Measurements from ENCODE around the gene EDIL3. TPM values are rescaled to one million over a fixed set of nuclear protein-coding genes. Genes with fewer than 3 reads are reported as not detected.

The EDIL3 gene
- total and polyA plus RNA-seq, 4 donors: 70.2 to 246 (median 79.5) TPM

DNA sequence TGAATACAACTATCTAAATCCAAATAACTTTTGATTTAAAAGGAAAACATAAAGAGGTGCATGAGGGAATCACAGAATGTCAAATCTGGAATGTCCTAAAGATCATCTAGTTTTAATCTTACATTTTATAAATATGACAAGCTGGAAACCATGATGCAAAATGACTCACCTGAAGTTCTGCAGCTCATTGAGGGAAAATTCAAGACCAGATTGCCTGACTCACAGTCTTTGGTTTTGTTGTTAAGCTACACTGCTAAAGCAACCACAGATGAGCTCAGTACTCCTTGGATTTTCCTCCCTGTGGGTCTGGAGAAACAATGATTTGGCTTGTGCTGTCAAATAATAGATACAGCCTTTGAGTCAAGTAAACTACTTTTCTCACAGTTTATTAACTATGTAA, 19.1 kb upstream of the EDIL3 start:
- Histone ChIP-seq H3K4me3 (ENCODE audit: low read depth, low read length) (no peak overlapping the region), H3K27me3 (ENCODE audit: control insufficient read depth, insufficient read depth, low read length) (no peaks in the 10 kb centered on the region), H3K4me1 (ENCODE audit: control insufficient read depth, insufficient read depth, low read length) (no peaks in the 10 kb centered on the region), H3K9me3 (ENCODE audit: control insufficient read depth, insufficient read depth, low read length) (no peaks in the 10 kb centered on the region), H3K36me3 (ENCODE audit: control insufficient read depth, insufficient read depth, low read length) (no peaks in the 10 kb centered on the region), H3K27ac (ENCODE audit: low read depth, low read length) (no peak overlapping the region)
- no peak for DNase-seq (ENCODE audit: low read depth in 4 of 6, low spot score in 6 of 6)

DNA sequence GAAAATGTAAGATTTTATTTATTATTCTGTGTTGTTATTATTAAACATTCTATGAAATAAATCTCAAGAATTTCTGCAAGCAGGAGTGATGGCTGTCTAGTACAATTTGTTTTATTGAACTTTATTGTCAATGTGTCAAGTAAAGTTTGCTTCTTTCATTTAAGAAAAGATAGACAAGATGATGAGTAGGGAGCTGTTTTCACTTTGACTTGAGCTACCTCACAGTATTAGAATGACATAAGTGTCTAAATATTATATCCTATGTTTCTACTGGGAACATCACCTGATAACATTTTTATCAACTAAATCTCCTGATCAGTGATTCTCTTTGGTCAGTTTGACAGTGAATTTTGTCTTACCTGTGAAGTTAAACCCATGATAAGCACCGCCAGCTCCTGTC, 12.7 kb upstream of the EDIL3 start:
- Histone ChIP-seq H3K4me3 (ENCODE audit: low read depth, low read length) (no peak overlapping the region), H3K4me1 (ENCODE audit: control insufficient read depth, insufficient read depth, low read length) (no peaks in the 10 kb centered on the region), H3K27me3 (ENCODE audit: control insufficient read depth, insufficient read depth, low read length) (no peaks in the 10 kb centered on the region), H3K36me3 (ENCODE audit: control insufficient read depth, insufficient read depth, low read length) (no peaks in the 10 kb centered on the region), H3K27ac (ENCODE audit: low read depth, low read length) (no peak overlapping the region), H3K9me3 (ENCODE audit: control insufficient read depth, insufficient read depth, low read length) (no peaks in the 10 kb centered on the region)
- DNase-seq (ENCODE audit: low read depth in 4 of 6, low spot score in 6 of 6): no peak
- 100% methylated on average over 1 of the region's 1 CpG for WGBS (ENCODE audit: insufficient coverage)

DNA sequence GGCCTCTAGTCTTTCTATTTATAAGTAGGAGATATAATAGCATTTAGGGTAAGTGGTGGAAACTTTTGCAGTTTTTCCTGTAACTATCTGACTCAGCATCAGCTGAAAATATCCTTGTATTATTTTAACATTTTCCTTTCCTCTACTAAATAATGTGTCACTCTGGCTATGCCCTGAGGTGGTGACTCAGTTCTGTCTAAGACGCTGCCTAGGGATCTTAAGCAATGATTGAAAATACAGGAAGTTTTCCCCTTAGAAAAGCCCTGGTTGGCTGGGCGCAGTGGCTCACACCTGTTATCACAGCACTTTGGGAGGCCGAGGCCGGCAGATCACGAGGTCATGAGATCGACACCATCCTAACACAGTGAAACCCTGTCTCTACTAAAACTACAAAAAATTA, 9.3 kb upstream of the EDIL3 start:
- no peaks in the 10 kb centered on the region for H3K36me3 ChIP-seq (ENCODE audit: control insufficient read depth, insufficient read depth, low read length)
- H3K27me3 ChIP-seq (ENCODE audit: control insufficient read depth, insufficient read depth, low read length): no peaks in the 10 kb centered on the region
- no peak overlapping the region for H3K27ac ChIP-seq (ENCODE audit: low read depth, low read length)
- no peaks in the 10 kb centered on the region for H3K4me1 ChIP-seq (ENCODE audit: control insufficient read depth, insufficient read depth, low read length)
- 80% methylated on average over 1 of the region's 6 CpGs for WGBS (ENCODE audit: insufficient coverage)
- no peaks in the 10 kb centered on the region for H3K9me3 ChIP-seq (ENCODE audit: control insufficient read depth, insufficient read depth, low read length)
- no peak for DNase-seq (ENCODE audit: low read depth in 4 of 6, low spot score in 6 of 6)
- no peak overlapping the region for H3K4me3 ChIP-seq (ENCODE audit: low read depth, low read length)

DNA sequence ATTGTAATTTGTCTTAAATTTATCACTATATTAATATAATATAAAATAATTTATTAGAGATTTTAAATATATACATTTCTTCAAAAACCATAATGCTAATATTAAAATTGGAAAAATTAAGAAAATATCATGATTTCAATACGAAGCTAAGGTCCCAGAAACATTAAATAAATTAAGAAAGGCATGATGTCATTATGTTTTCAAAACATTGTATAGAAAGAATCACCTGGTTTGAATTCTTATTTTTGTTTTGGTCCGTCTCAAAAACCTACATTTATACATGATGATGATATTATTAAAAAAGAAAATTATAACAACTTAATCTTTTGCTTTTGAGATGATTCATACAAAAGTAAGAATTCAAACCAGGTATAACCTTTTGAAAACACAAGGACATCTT, 8.2 kb upstream of the EDIL3 start:
- no peak for DNase-seq (ENCODE audit: low read depth in 4 of 6, low spot score in 6 of 6)
- Histone ChIP-seq H3K27me3 (ENCODE audit: control insufficient read depth, insufficient read depth, low read length) (no peaks in the 10 kb centered on the region), H3K36me3 (ENCODE audit: control insufficient read depth, insufficient read depth, low read length) (no peaks in the 10 kb centered on the region), H3K9me3 (ENCODE audit: control insufficient read depth, insufficient read depth, low read length) (no peaks in the 10 kb centered on the region), H3K4me1 (ENCODE audit: control insufficient read depth, insufficient read depth, low read length) (no peaks in the 10 kb centered on the region), H3K4me3 (ENCODE audit: low read depth, low read length) (no peak overlapping the region), H3K27ac (ENCODE audit: low read depth, low read length) (no peak overlapping the region)
- no CpG with 5 or more reads among the region's 2 CpGs for WGBS (ENCODE audit: insufficient coverage)

DNA sequence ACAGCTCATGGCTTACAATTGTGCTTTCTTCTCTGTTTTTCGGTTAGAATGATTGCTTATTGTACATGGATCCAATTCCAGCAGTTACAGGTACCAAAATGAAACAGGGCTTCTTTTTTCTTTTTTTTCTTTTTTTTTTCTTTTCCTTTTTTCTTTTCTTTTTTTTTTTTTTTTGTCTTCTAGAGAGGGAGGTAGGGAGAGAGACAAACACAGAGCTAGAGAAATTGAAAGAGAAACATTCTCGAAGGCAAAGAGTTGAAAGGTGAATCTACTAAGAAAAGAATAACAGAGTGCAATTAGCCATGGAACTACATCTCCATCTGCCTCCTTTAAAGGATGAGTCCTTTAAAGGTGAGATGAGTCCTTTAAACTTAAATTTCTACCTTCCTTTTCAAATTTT, 1.0 kb upstream of the EDIL3 start:
- peak overlapping the region; percentile 67 for H3K4me3 ChIP-seq (ENCODE audit: low read depth, low read length)
- WGBS (ENCODE audit: insufficient coverage): no CpG with 5 or more reads among the region's 2 CpGs
- peaks cover 25% of the 10 kb centered on the region for H3K27me3 ChIP-seq (ENCODE audit: control insufficient read depth, insufficient read depth, low read length)
- no peaks in the 10 kb centered on the region for H3K9me3 ChIP-seq (ENCODE audit: control insufficient read depth, insufficient read depth, low read length)
- peaks cover 27% of the 10 kb centered on the region for H3K4me1 ChIP-seq (ENCODE audit: control insufficient read depth, insufficient read depth, low read length)
- H3K27ac ChIP-seq (ENCODE audit: low read depth, low read length): no peak overlapping the region
- no peaks in the 10 kb centered on the region for H3K36me3 ChIP-seq (ENCODE audit: control insufficient read depth, insufficient read depth, low read length)
- no peak for DNase-seq (ENCODE audit: low read depth in 4 of 6, low spot score in 6 of 6)

DNA sequence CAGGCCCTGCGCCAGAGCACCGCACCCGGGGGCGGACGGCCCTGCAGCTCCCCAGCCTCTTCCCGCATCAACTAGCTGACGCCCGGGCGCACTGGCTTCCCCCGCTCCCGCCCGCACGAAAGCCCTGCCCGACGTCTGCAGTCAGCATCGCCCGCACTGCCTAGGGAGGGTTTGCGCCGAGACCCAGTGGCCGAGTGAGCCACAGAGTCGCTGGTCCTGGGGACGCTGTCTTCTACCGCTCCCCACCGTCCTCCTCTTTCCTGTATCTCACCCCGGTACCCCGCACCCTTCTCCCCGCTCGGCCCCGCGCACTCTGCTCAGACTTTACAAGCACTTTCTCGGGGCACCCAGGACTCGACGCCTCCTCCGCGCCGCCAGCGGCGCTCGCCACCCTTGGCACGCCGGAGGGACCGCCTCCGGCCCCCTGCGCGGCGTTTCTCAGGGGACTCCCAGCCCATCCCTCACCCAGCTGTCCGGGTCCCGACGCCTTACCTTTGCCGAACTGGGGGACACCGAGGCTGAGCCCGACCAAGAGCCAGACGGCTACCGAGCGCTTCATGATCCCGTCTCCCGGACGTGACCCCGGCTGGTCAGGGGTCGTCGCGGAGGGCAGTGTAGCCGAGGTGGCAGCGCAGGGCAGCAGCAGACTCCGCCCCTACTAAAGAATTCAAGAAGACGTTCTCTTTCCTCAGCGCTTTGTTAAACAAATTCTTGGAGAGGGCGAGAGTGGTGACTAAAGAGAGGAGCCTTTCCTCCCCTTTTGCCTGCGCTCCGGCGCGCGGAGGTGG, 670 bp downstream of the EDIL3 start:
- H3K4me1 ChIP-seq (ENCODE audit: control insufficient read depth, insufficient read depth, low read length): peaks cover 27% of the 10 kb centered on the region
- peak overlapping the region; percentile 67 for H3K4me3 ChIP-seq (ENCODE audit: low read depth, low read length)
- DNase-seq (ENCODE audit: low read depth in 4 of 6, low spot score in 6 of 6): peak in 3 of 6 donors; percentile 29 to 68 (median 65)
- WGBS (ENCODE audit: insufficient coverage): 0% methylated on average over 71 of the region's 73 CpGs
- H3K36me3 ChIP-seq (ENCODE audit: control insufficient read depth, insufficient read depth, low read length): no peaks in the 10 kb centered on the region
- H3K9me3 ChIP-seq (ENCODE audit: control insufficient read depth, insufficient read depth, low read length): no peaks in the 10 kb centered on the region
- peaks cover 25% of the 10 kb centered on the region for H3K27me3 ChIP-seq (ENCODE audit: control insufficient read depth, insufficient read depth, low read length)
- H3K27ac ChIP-seq (ENCODE audit: low read depth, low read length): peak overlapping the region; percentile 57

DNA sequence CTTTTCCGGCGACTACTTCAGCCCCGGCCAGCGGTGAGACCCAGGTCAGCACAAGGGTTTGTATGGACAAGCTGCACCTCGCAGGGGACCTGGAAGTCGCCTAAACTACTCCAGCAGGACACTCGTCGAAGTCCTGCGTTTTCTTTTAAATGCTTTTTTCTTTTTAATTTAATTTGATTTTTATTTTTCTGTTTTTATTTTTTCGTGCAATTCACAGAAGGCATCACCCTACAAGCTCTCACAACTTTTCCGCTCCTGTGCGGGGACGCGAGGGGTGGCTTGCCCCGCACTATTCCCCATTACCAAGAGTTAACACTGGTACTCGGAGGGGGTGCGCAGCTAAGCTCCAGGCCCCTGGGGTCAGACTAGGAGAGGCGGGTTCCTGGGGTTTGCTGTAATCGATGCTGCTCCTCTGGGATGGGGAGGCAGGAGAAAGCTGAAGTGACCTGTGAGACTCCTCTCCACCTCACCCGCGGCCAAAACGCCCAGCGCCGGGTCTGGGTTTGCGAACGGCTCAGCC, 1.3 kb downstream of the EDIL3 start:
- no peaks in the 10 kb centered on the region for H3K9me3 ChIP-seq (ENCODE audit: control insufficient read depth, insufficient read depth, low read length)
- peaks cover 27% of the 10 kb centered on the region for H3K4me1 ChIP-seq (ENCODE audit: control insufficient read depth, insufficient read depth, low read length)
- peaks cover 25% of the 10 kb centered on the region for H3K27me3 ChIP-seq (ENCODE audit: control insufficient read depth, insufficient read depth, low read length)
- WGBS (ENCODE audit: insufficient coverage): 0% methylated on average over 14 of the region's 26 CpGs
- no peaks in the 10 kb centered on the region for H3K36me3 ChIP-seq (ENCODE audit: control insufficient read depth, insufficient read depth, low read length)
- peak overlapping the region; percentile 58 for H3K27ac ChIP-seq (ENCODE audit: low read depth, low read length)
- DNase-seq (ENCODE audit: low read depth in 4 of 6, low spot score in 6 of 6): no peak
- H3K4me3 ChIP-seq (ENCODE audit: low read depth, low read length): peak overlapping the region; percentile 67

DNA sequence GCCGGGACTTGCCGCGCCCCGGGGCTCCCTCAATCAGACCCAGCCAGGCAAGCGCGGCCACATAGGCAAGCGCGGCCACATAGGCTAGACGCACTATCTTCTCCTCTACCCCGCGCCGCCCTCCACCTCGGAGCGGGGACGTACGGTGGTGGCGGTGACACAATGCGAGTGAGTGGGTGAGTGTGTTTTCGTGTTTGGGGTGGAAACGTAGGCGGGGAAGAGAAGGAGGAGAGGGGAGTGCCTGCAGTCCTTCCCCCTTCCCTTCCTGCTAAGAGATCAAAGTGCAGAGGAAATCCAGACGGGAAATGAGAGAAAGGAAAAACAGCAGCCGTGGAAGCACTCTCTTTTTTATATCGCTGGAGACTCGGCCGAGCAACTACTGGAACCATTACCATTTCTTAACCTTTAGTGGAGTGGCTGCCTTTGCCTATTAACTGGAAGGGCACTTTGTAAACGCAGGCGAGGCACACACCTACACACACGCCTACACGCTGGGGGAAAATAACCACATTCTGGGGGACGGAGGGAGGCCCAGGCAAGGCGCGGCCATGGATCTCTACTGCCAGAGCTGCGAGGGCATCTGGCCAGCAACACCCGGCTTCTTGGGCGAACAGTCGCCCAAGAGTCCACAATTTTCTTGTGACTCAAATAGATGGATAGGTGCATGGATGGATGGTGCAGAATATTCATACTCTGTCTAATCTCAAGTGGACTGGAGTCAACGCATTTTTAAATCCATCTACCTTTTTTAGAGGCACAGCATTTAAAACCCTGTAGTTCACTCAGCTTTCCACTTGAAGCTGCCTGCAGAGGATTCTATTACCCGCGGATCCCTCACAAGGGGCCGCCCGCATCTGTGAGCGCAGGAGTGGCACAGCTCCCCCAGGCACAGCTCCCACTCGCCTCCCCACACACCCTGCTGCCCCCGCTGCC, 2.1 kb downstream of the EDIL3 start:
- peak overlapping the region; percentile 58 for H3K27ac ChIP-seq (ENCODE audit: low read depth, low read length)

DNA sequence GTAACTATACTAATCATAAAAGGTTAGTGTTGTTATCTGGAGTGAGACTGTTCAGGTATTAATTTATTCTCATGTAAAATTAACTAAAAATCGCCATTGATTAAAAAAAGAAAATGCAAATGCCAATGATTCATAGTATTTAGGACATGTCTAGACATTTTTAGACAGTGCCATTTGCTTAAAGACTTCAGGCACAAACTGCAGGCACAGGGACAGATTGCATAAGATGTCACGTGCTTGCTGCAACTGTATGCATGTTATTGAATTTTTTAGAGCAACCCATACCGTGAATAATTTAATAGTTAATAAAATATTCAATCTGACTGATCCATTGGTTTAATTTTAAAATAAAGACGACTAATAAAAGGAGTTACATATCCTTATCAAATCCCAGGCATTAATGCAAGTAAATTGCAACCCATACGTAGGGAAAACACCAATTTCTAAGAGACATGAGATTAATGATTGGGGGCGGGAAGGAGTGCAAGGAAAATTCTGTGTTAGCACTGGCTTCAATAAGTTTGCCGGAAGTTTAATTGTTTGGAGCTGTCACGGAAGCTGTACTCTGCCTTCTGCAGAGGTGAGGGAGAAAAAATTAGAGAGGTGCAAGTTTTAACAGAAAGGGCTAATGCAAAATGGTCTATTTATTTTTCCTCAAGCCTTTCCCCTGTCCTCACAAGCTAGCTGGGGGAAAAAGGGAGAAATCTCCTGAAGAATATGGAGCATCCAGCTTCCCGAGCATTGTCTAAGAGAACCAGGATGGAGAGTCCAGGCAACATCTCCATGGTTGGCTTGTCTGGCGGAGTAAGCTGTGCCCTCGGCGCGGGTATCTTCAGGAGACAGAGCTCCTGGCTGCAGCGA, 2.9 kb downstream of the EDIL3 start:
- peak in 2 of 6 donors; percentile 47 to 77 for DNase-seq (ENCODE audit: low read depth in 4 of 6, low spot score in 6 of 6)
- WGBS (ENCODE audit: insufficient coverage): 2% methylated on average over 7 of the region's 14 CpGs
- Histone ChIP-seq H3K27me3 (ENCODE audit: control insufficient read depth, insufficient read depth, low read length) (peaks cover 25% of the 10 kb centered on the region), H3K4me3 (ENCODE audit: low read depth, low read length) (peak overlapping the region; percentile 67), H3K36me3 (ENCODE audit: control insufficient read depth, insufficient read depth, low read length) (no peaks in the 10 kb centered on the region), H3K4me1 (ENCODE audit: control insufficient read depth, insufficient read depth, low read length) (peaks cover 27% of the 10 kb centered on the region), H3K27ac (ENCODE audit: low read depth, low read length) (peak overlapping the region; percentile 58), H3K9me3 (ENCODE audit: control insufficient read depth, insufficient read depth, low read length) (no peaks in the 10 kb centered on the region)

More for the DNA sequence above, 2.1 kb downstream of the EDIL3 start:
- no peaks in the 10 kb centered on the region for H3K36me3 ChIP-seq (ENCODE audit: control insufficient read depth, insufficient read depth, low read length)
- peak overlapping the region; percentile 67 for H3K4me3 ChIP-seq (ENCODE audit: low read depth, low read length)
- 0% methylated on average over 26 of the region's 45 CpGs for WGBS (ENCODE audit: insufficient coverage)
- peaks cover 25% of the 10 kb centered on the region for H3K27me3 ChIP-seq (ENCODE audit: control insufficient read depth, insufficient read depth, low read length)
- peak in 4 of 6 donors; percentile 39 to 87 (median 71) for DNase-seq (ENCODE audit: low read depth in 4 of 6, low spot score in 6 of 6)
- peaks cover 27% of the 10 kb centered on the region for H3K4me1 ChIP-seq (ENCODE audit: control insufficient read depth, insufficient read depth, low read length)
- no peaks in the 10 kb centered on the region for H3K9me3 ChIP-seq (ENCODE audit: control insufficient read depth, insufficient read depth, low read length)

Measured in spinal cord (tissue), 10 donors.